B cell (primary cell): Measurements from ENCODE around the gene GLYATL1. TPM values are rescaled to one million over a fixed set of nuclear protein-coding genes. Genes with fewer than 3 reads are reported as not detected.

Experiments used
- ATAC-seq: fragments of 200-7000 bp; cut with Tn5 transposase; one replicate; pipeline ENCODE4 v1.10.0; 2021; ENCODE audit warnings: low read depth, mild to moderate bottlenecking, moderate number of reproducible peaks, moderate library complexity
- CTCF ChIA-PET: fragments of 350-600 bp; sonication (Branson Sonifier 250); formaldehyde crosslinking; loops from one replicate; lab custom pipeline; 2021; ENCODE audit warnings: antibody characterized with exemption, inconsistent platforms; lab: Charles Lee
- POLR2A ChIA-PET: fragments of 350-600 bp; sonication (Branson Sonifier 250); formaldehyde crosslinking; loops from one replicate; lab custom pipeline; 2021; ENCODE audit warnings: antibody characterized with exemption; lab: Charles Lee
- DNase-seq: peaks from one replicate; pipeline ENCODE4 v3.0.0; 2013
- H2AFZ ChIP-seq: 2 replicates; pipeline ENCODE4 v1.6.1; 2012; ENCODE audit warnings: mild to moderate bottlenecking, low read depth, low read length; ENCODE audit not compliant: insufficient read depth, poor library complexity, severe bottlenecking
- H3K27ac ChIP-seq, 2 donors: 1 replicate in 1 of 2; 2 replicates in 1 of 2; pipeline ENCODE4 v1.5.1; 2012 to 2013; ENCODE audit warnings: low read length in 2 of 2, mild to moderate bottlenecking in 2 of 2, moderate library complexity in 1 of 2
- H3K27me3 ChIP-seq, 4 experiments: fragments of 200-600 bp in 1 of 4; sonication (generic) in 1 of 4; replicated peaks in 1 of 4; 1 replicate in 2 of 4; 2 replicates in 2 of 4; pipeline versions ENCODE4 v1.6.1 to v1.7.0; 2013 to 2016; ENCODE audit warnings: low read length in 3 of 4, mild to moderate bottlenecking in 2 of 4, mixed read lengths in 1 of 4, moderate library complexity in 1 of 4; ENCODE audit not compliant: insufficient read depth in 4 of 4, control insufficient read depth in 3 of 4; ENCODE audit errors: control extremely low read depth in 1 of 4
- H3K36me3 ChIP-seq, 2 experiments: replicated peaks in 1 of 2; 1 replicate in 1 of 2; 2 replicates in 1 of 2; pipeline versions ENCODE4 v1.6.1 to v1.7.1; 2013; ENCODE audit warnings: low read length in 1 of 2; ENCODE audit not compliant: insufficient read depth in 2 of 2, control insufficient read depth in 1 of 2; ENCODE audit errors: control extremely low read depth in 1 of 2, extremely low read depth in 1 of 2
- H3K4me1 ChIP-seq, 2 donors: fragments of 200-600 bp in 1 of 2; sonication (generic) in 1 of 2; 1 replicate in 1 of 2; 2 replicates in 1 of 2; pipeline versions ENCODE4 v1.5.1 to v1.6.1; 2013 to 2017; ENCODE audit warnings: low read length in 2 of 2; ENCODE audit not compliant: control insufficient read depth in 2 of 2, insufficient read depth in 2 of 2
- H3K4me2 ChIP-seq: replicated peaks from 2 replicates; pipeline ENCODE3; 2012; ENCODE audit warnings: mild to moderate bottlenecking, low read depth, low read length; ENCODE audit not compliant: poor library complexity, severe bottlenecking
- H3K4me3 ChIP-seq, 5 experiments: fragments of 200-600 bp in 1 of 5; sonication (generic) in 1 of 5; 1 replicate in 3 of 5; 2 replicates in 2 of 5; pipeline versions ENCODE4 v1.5.1 to v1.7.0; 2011 to 2016; ENCODE audit warnings: low read length in 4 of 5, mild to moderate bottlenecking in 4 of 5, low read depth in 2 of 5, control low read depth in 1 of 5, moderate library complexity in 1 of 5; ENCODE audit not compliant: insufficient read depth in 1 of 5; ENCODE audit errors: control extremely low read depth in 1 of 5, extremely low read depth in 1 of 5
- H3K79me2 ChIP-seq: fragments of 200-600 bp; sonication (generic); one replicate; pipeline ENCODE4 v1.6.0; 2016; ENCODE audit warnings: low read length; ENCODE audit not compliant: control insufficient read depth, insufficient read depth
- H3K9ac ChIP-seq: fragments of 200-600 bp; sonication (generic); 2 replicates; pipeline ENCODE4 v1.6.1; 2017; ENCODE audit warnings: mild to moderate bottlenecking, low read length, moderate library complexity
- H3K9me3 ChIP-seq, 3 donors: one replicate each; pipeline versions ENCODE4 v1.6.1 to v1.7.1; 2013; ENCODE audit warnings: low read length in 2 of 3; ENCODE audit not compliant: control insufficient read depth in 2 of 3, insufficient read depth in 1 of 3; ENCODE audit errors: control extremely low read depth in 1 of 3
- H4K20me1 ChIP-seq: 2 replicates; pipeline ENCODE4 v1.6.0; 2012; ENCODE audit warnings: mild to moderate bottlenecking, low read length; ENCODE audit not compliant: insufficient read depth, control insufficient read depth, poor library complexity, severe bottlenecking
- H3K27ac Mint-ChIP-seq: one replicate; pipeline ENCODE4 v1.8.0; 2021; ENCODE audit warnings: mixed read lengths
- H3K27me3 Mint-ChIP-seq: one replicate; pipeline ENCODE4 v1.8.0; 2021; ENCODE audit warnings: mixed read lengths
- H3K4me1 Mint-ChIP-seq: one replicate; pipeline ENCODE4 v1.8.0; 2021; ENCODE audit warnings: mixed read lengths
- H3K4me3 Mint-ChIP-seq: one replicate; pipeline ENCODE4 v1.8.0; 2021; ENCODE audit warnings: mixed read lengths
- H3K9me3 Mint-ChIP-seq: one replicate; pipeline ENCODE4 v1.8.0; 2022; ENCODE audit warnings: mixed read lengths; ENCODE audit not compliant: insufficient read depth
- EZH2 ChIP-seq: IDR thresholded peaks from 2 replicates; pipeline ENCODE4 v1.6.1; 2012; ENCODE audit warnings: borderline replicate concordance, low read depth, mild to moderate bottlenecking, moderate library complexity, low read length; ENCODE audit not compliant: insufficient read depth, poor library complexity, severe bottlenecking
- WGBS: methylation state at CpG from one replicate; pipeline ENCODE4 v1.1.5; 2013; ENCODE audit warnings: missing lambda C conversion rate; ENCODE audit not compliant: insufficient coverage; 5-methylcytosine and 5-hydroxymethylcytosine counted together
- intact Hi-C: fragments of 100-400 bp; cut with micrococcal nuclease; formaldehyde crosslinking; loops from one replicate; pipeline ENCODE4 v1.10.0; 2022
- polyA plus RNA-seq: library from polyadenylated mRNA; depleted of rRNA; stranded (reverse); fragments of >200 nt; gene quantifications from 2 replicates; pipeline ENCODE4 v1.2.3, GENCODE V29; 2012
- total RNA-seq, 2 donors: library from RNA; stranded (reverse); fragments of 120-200 nt in 1 of 2; gene quantifications; 1 replicate in 1 of 2; 2 replicates in 1 of 2; pipeline versions ENCODE4 v1.2.3 to v1.2.4, GENCODE V29; 2013 to 2022
- TF ChIP-seq, protein P1 (sequence below): fragments of 200-600 bp; IDR thresholded peaks from one replicate; pipeline ENCODE4 v1.8.0; 2022; ENCODE audit warnings: antibody characterized with exemption, mild to moderate bottlenecking

The GLYATL1 gene
- total and polyA plus RNA-seq, 2 donors (not counting 1 experiment from before 2014, with no cell fraction given) = not detected

- CTCF ChIA-PET = interaction anchor here (1.3 to 2.1 kb wide), 3 partner anchors 9 to 16 kb away, joined by 3 to 7 read pairs (median 5); no protein-coding TSS in a partner anchor
- no peaks in the 10 kb centered on the region for H3K27me3 ChIP-seq
- no peak overlapping the region for H3K4me3 Mint-ChIP-seq
- H3K79me2 ChIP-seq = no peaks in the 10 kb centered on the region
- H3K4me1 Mint-ChIP-seq = peaks cover 11% of the 10 kb centered on the region
- H3K27me3 Mint-ChIP-seq = peaks cover 9% of the 10 kb centered on the region
- DNase-seq (no peak), ATAC-seq (no peak)
- H3K27ac ChIP-seq = no peak overlapping the region
- TF ChIP-seq, protein P1, sequence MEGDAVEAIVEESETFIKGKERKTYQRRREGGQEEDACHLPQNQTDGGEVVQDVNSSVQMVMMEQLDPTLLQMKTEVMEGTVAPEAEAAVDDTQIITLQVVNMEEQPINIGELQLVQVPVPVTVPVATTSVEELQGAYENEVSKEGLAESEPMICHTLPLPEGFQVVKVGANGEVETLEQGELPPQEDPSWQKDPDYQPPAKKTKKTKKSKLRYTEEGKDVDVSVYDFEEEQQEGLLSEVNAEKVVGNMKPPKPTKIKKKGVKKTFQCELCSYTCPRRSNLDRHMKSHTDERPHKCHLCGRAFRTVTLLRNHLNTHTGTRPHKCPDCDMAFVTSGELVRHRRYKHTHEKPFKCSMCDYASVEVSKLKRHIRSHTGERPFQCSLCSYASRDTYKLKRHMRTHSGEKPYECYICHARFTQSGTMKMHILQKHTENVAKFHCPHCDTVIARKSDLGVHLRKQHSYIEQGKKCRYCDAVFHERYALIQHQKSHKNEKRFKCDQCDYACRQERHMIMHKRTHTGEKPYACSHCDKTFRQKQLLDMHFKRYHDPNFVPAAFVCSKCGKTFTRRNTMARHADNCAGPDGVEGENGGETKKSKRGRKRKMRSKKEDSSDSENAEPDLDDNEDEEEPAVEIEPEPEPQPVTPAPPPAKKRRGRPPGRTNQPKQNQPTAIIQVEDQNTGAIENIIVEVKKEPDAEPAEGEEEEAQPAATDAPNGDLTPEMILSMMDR = no peak
- TF ChIP-seq EZH2 = no peak
- H3K27ac Mint-ChIP-seq = no peak overlapping the region
- 100% methylated on average over 1 of the region's 2 CpGs for WGBS
- H3K9me3 Mint-ChIP-seq = peaks cover 8% of the 10 kb centered on the region
- no peak overlapping the region for H3K4me3 ChIP-seq
- H3K9ac ChIP-seq = no peak overlapping the region
- no peak overlapping the region for H2AFZ ChIP-seq
- H3K4me2 ChIP-seq = no peak overlapping the region
- peaks cover 0 to 25% (median 23%) of the 10 kb centered on the region in 3 donors for H3K9me3 ChIP-seq
- POLR2A ChIA-PET = no interaction called here
- no peaks in the 10 kb centered on the region for H4K20me1 ChIP-seq
- intact Hi-C loops = no loop called here
- H3K36me3 ChIP-seq = no peaks in the 10 kb centered on the region
- peaks cover 7% of the 10 kb centered on the region in 2 donors for H3K4me1 ChIP-seq
Observed at GRCh38 chr11:58919980-58920379, 19.3 kb upstream of the GLYATL1 start.

DNA sequence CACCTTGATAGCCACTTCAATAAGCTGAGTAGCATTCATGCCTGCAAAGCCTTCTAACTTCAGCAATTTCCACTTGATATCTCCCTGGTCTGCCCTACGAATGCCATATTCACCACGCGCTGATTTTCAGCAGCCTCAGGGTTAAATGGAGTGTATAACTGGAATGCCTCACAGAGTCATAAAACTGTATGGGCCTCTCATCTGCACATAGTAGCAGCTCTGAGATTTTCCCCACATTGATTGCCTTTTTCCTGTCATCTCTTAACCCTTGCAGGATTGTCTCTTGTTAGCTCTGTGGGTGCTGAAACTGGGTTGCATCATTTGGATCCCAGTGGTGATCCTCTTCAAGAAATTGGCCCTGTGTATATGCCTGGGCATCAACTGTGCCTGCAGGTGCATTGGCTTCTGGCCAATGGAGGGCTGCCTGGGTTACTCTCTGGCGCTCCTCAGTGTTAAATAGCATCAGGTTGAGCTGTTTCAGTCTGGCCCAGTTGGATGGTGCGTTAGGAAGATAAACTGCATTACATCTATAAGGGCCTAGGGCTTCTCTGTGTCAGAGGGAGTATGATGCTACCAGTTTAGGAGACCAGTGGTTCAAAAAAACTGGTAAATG lies 17.4 kb upstream of the GLYATL1 start:
- Histone ChIP-seq H3K27me3 (no peaks in the 10 kb centered on the region), H3K9ac (no peak overlapping the region), H3K36me3 (no peaks in the 10 kb centered on the region), H3K4me1 (peaks cover 7% of the 10 kb centered on the region in 2 donors), H3K79me2 (no peaks in the 10 kb centered on the region), H3K4me2 (no peak overlapping the region), H3K27ac (no peak overlapping the region), H3K4me3 (no peak overlapping the region), H2AFZ (no peak overlapping the region), H3K9me3 (peaks cover 0 to 13% (median 12%) of the 10 kb centered on the region in 3 donors), H4K20me1 (no peaks in the 10 kb centered on the region)
- Mint-ChIP-seq H3K27me3 (peaks cover 6% of the 10 kb centered on the region), H3K4me1 (peaks cover 11% of the 10 kb centered on the region), H3K27ac (no peak overlapping the region), H3K4me3 (no peak overlapping the region), H3K9me3 (peaks cover 8% of the 10 kb centered on the region)
- ChIA-PET POLR2A (no interaction called here), CTCF (interaction anchor here (1.2 to 1.4 kb wide), 2 partner anchors 15 to 214 kb away, joined by 3 read pairs; no protein-coding TSS in a partner anchor)
- DNase-seq (no peak), ATAC-seq (no peak)
- intact Hi-C loops = no loop called here
- TF ChIP-seq, protein P1 = no peak
- TF ChIP-seq EZH2 = no peak
- WGBS = 79% methylated on average over 2 of the region's 5 CpGs
